H9 (cell line): ENCODE results near the gene KIF3B. TPM values are rescaled to one million over a fixed set of nuclear protein-coding genes. Genes with fewer than 3 reads are reported as not detected.

ENCODE experiments used
- DNase-seq: peaks from one replicate; pipeline ENCODE4 v3.0.0-alpha.2; 2017
- H2AFZ ChIP-seq: one replicate; pipeline ENCODE4 v1.6.1; 2013; ENCODE audit warnings: mild to moderate bottlenecking, low read length, control low read depth, moderate library complexity
- H2AK5ac ChIP-seq: 2 replicates; pipeline ENCODE4 v1.6.1; 2013; ENCODE audit warnings: low read length, control low read depth, mixed read lengths; ENCODE audit not compliant: insufficient read length
- H2BK120ac ChIP-seq: one replicate; pipeline ENCODE4 v1.6.1; 2013; ENCODE audit warnings: low read depth, mild to moderate bottlenecking, low read length, control low read depth, inconsistent platforms; ENCODE audit not compliant: poor library complexity, severe bottlenecking
- H2BK12ac ChIP-seq: 2 replicates; pipeline ENCODE4 v1.6.1; 2013; ENCODE audit warnings: low read length, control low read depth, mixed read lengths, low read depth; ENCODE audit not compliant: insufficient read length
- H2BK15ac ChIP-seq: 2 replicates; pipeline ENCODE4 v1.6.1; 2013; ENCODE audit warnings: low read depth, low read length, control low read depth
- H2BK20ac ChIP-seq: one replicate; pipeline ENCODE4 v1.6.1; 2013; ENCODE audit warnings: low read depth, mild to moderate bottlenecking, low read length, control low read depth, inconsistent platforms; ENCODE audit not compliant: poor library complexity, severe bottlenecking
- H2BK5ac ChIP-seq: 2 replicates; pipeline ENCODE4 v1.6.1; 2013; ENCODE audit warnings: low read length, control low read depth, mixed read lengths; ENCODE audit not compliant: insufficient read length
- H3K14ac ChIP-seq: 2 replicates; pipeline ENCODE4 v1.6.1; 2013; ENCODE audit warnings: low read length, control low read depth; ENCODE audit not compliant: insufficient read depth
- H3K18ac ChIP-seq: 2 replicates; pipeline ENCODE4 v1.6.1; 2013; ENCODE audit warnings: low read depth, mild to moderate bottlenecking, mixed read lengths, low read length, control low read depth; ENCODE audit not compliant: insufficient read length
- H3K23ac ChIP-seq: 2 replicates; pipeline ENCODE4 v1.6.1; 2013; ENCODE audit warnings: low read length, control low read depth, mixed read lengths, low read depth; ENCODE audit not compliant: insufficient read length
- H3K23me2 ChIP-seq: 2 replicates; pipeline ENCODE4 v1.6.1; 2013; ENCODE audit warnings: low read depth, mild to moderate bottlenecking, mixed read lengths, low read length, control low read depth; ENCODE audit not compliant: insufficient read length, poor library complexity, severe bottlenecking
- H3K27ac ChIP-seq: 2 replicates; pipeline ENCODE4 v1.5.1; 2013; ENCODE audit warnings: low read length, control low read depth, mixed read lengths, low read depth; ENCODE audit not compliant: insufficient read length
- H3K27me3 ChIP-seq: 2 replicates; pipeline ENCODE4 v1.6.1; 2013; ENCODE audit warnings: low read length, control low read depth, inconsistent platforms; ENCODE audit not compliant: insufficient read depth
- H3K4ac ChIP-seq: 2 replicates; pipeline ENCODE4 v1.6.1; 2013; ENCODE audit warnings: low read depth, mild to moderate bottlenecking, control low read depth, inconsistent platforms, low read length, moderate library complexity
- H3K4me1 ChIP-seq: 2 replicates; pipeline ENCODE4 v1.6.1; 2013; ENCODE audit warnings: low read length, control low read depth, inconsistent platforms; ENCODE audit not compliant: insufficient read depth
- H3K4me2 ChIP-seq: 2 replicates; pipeline ENCODE4 v1.6.1; 2013; ENCODE audit warnings: low read length, control low read depth, mixed read lengths; ENCODE audit not compliant: insufficient read length, insufficient read depth
- H3K56ac ChIP-seq: 2 replicates; pipeline ENCODE4 v1.6.1; 2013; ENCODE audit warnings: low read depth, mild to moderate bottlenecking, mixed read lengths, low read length, control low read depth; ENCODE audit not compliant: insufficient read length
- H3K79me1 ChIP-seq: 2 replicates; pipeline ENCODE4 v1.6.1; 2013; ENCODE audit warnings: low read depth, mild to moderate bottlenecking, moderate library complexity, low read length, control low read depth, inconsistent platforms; ENCODE audit not compliant: insufficient read depth, poor library complexity, severe bottlenecking
- H3K79me2 ChIP-seq: 2 replicates; pipeline ENCODE4 v1.6.1; 2013; ENCODE audit warnings: low read length, control low read depth, inconsistent platforms; ENCODE audit not compliant: insufficient read depth
- H3K9ac ChIP-seq: 2 replicates; pipeline ENCODE4 v1.6.1; 2013; ENCODE audit warnings: low read length, control low read depth, mixed read lengths; ENCODE audit not compliant: insufficient read length; ENCODE audit errors: extremely low read depth
- H3K9me3 ChIP-seq: one replicate; pipeline ENCODE4 v1.6.1; 2013; ENCODE audit warnings: low read depth, low read length, inconsistent platforms; ENCODE audit not compliant: control insufficient read depth
- H3T11ph ChIP-seq: one replicate; pipeline ENCODE4 v1.6.1; 2013; ENCODE audit warnings: mild to moderate bottlenecking, low read length, control low read depth, inconsistent platforms
- H4K20me1 ChIP-seq: one replicate; pipeline ENCODE4 v1.6.1; 2013; ENCODE audit not compliant: control insufficient read depth, insufficient read length, insufficient read depth
- H4K5ac ChIP-seq: 2 replicates; pipeline ENCODE4 v1.6.1; 2013; ENCODE audit warnings: low read depth, mild to moderate bottlenecking, mixed read lengths, low read length, control low read depth; ENCODE audit not compliant: insufficient read length
- H4K8ac ChIP-seq: replicated peaks from 2 replicates; pipeline ENCODE4 v1.6.1; 2013; ENCODE audit warnings: low read length, control low read depth, mixed read lengths, low read depth; ENCODE audit not compliant: insufficient read length
- H4K91ac ChIP-seq: 2 replicates; pipeline ENCODE4 v1.6.1; 2013; ENCODE audit warnings: low read depth, mild to moderate bottlenecking, moderate library complexity, mixed read lengths, low read length, control low read depth; ENCODE audit not compliant: insufficient read length
- H3K27ac Mint-ChIP-seq, 3 experiments: 2 replicates in 2 of 3; 3 replicates in 1 of 3; pipeline ENCODE4 v1.8.0; 2020 to 2021; ENCODE audit warnings: mixed read lengths in 3 of 3, mild to moderate bottlenecking in 1 of 3, moderate library complexity in 1 of 3
- H3K27me3 Mint-ChIP-seq: 2 replicates; pipeline ENCODE4 v1.8.0; 2021; ENCODE audit warnings: low read depth, mild to moderate bottlenecking, moderate library complexity, mixed read lengths
- H3K36me3 Mint-ChIP-seq, 3 experiments: 2 replicates in 2 of 3; 3 replicates in 1 of 3; pipeline ENCODE4 v1.8.0; 2020 to 2021; ENCODE audit warnings: low read depth in 3 of 3, mixed read lengths in 3 of 3; ENCODE audit not compliant: insufficient read depth in 1 of 3
- H3K4me1 Mint-ChIP-seq, 2 experiments: 2 replicates each; pipeline ENCODE4 v1.8.0; 2020; ENCODE audit warnings: mixed read lengths in 2 of 2
- H3K4me3 Mint-ChIP-seq, 2 experiments: 2 replicates in 1 of 2; 3 replicates in 1 of 2; pipeline ENCODE4 v1.8.0; 2020 to 2021; ENCODE audit warnings: mild to moderate bottlenecking in 2 of 2, mixed read lengths in 2 of 2, moderate library complexity in 1 of 2
- H3K9me3 Mint-ChIP-seq, 2 experiments: 2 replicates in 1 of 2; 3 replicates in 1 of 2; pipeline ENCODE4 v1.8.0; 2020; ENCODE audit warnings: mild to moderate bottlenecking in 2 of 2, mixed read lengths in 2 of 2, moderate library complexity in 1 of 2
- WGBS: extraction: QIAGEN DNeasy Blood & Tissue Kit; methylation state at CpG from one replicate; pipeline ENCODE4 v1.1.7; 2013; ENCODE audit warnings: missing lambda C conversion rate, low lambda C conversion rate, mixed read lengths; ENCODE audit not compliant: insufficient read length; ENCODE audit errors: extremely low coverage; 5-methylcytosine and 5-hydroxymethylcytosine counted together
- total RNA-seq: library from RNA; stranded (reverse); gene quantifications from 2 replicates; pipeline ENCODE4 v1.2.1, GENCODE V29; 2021
- TF ChIP-seq, protein P1 (sequence below): fragments of 200-600 bp; sonication (generic); conservative IDR thresholded peaks from 3 replicates; pipeline ENCODE4 v1.8.0; 2021; ENCODE audit warnings: antibody characterized with exemption, mild to moderate bottlenecking

Gene KIF3B
- total RNA-seq, 1 experiment from 2014 or later = 29.7 TPM

DNA sequence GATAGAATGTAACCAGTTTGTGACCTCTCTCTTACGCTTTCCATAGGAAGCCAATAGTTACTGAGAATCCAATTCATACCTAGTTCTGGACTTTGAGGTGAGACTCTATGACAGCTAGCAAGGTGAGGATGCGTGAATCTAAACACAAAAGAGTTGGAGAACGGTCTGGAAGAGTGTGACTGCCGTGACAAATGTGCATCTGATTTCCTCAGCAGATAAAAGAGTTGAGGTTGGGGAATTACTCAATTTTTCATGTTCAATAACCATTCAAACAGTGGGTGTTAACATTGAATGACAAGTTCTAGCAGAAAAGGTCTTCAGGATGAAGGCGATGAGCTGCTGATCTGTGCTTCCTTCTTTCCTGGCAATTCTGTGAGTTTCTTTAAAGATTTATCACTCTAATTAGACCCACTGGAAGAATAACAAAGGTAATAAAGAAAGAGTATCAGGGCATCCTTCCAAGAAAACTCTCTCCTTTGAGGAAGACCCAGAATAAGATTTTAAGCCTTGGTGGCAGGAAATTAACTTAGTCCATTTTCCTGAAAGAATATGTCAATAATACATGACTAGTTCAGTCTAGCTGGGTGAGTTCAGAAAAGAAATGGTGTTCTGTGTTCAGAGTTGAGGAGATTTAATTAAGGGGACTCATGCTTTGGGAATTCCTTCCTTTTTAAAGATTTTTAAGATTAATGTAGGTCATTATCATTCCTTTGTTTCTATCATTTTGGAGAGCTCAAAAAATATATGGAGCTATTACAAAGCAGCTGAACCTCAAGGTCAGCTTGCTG lies 24.5 kb downstream of the KIF3B start:
- no peaks in the 10 kb centered on the region for H3K79me1 ChIP-seq
- Mint-ChIP-seq H3K36me3 (no peaks in the 10 kb centered on the region), H3K27ac (no peak overlapping the region), H3K9me3 (no peaks in the 10 kb centered on the region), H3K4me1 (peaks cover 3 to 10% of the 10 kb centered on the region in 2 experiments; a peak in 3 of 4 replicates), H3K27me3 (no peaks in the 10 kb centered on the region), H3K4me3 (no peak overlapping the region)
- H3T11ph ChIP-seq = no peak overlapping the region
- no peaks in the 10 kb centered on the region for H3K27me3 ChIP-seq
- H3K9me3 ChIP-seq = no peaks in the 10 kb centered on the region
- H4K91ac ChIP-seq = no peak overlapping the region
- no peak overlapping the region for H3K56ac ChIP-seq
- H3K23ac ChIP-seq = no peak overlapping the region
- H4K5ac ChIP-seq = no peak overlapping the region
- no peaks in the 10 kb centered on the region for H3K23me2 ChIP-seq
- H3K27ac ChIP-seq = no peak overlapping the region
- no peak overlapping the region for H3K4ac ChIP-seq
- no peak overlapping the region for H2BK120ac ChIP-seq
- no peak overlapping the region for H3K4me2 ChIP-seq
- DNase-seq = no peak
- H3K18ac ChIP-seq = no peak overlapping the region
- no peak overlapping the region for H4K8ac ChIP-seq
- WGBS = no CpG with 5 or more reads among the region's 5 CpGs
- H2BK20ac ChIP-seq = no peak overlapping the region
- no peaks in the 10 kb centered on the region; the same call in 1 of the 2 replicates for H3K79me2 ChIP-seq
- no peak overlapping the region for H3K14ac ChIP-seq
- TF ChIP-seq, protein P1, sequence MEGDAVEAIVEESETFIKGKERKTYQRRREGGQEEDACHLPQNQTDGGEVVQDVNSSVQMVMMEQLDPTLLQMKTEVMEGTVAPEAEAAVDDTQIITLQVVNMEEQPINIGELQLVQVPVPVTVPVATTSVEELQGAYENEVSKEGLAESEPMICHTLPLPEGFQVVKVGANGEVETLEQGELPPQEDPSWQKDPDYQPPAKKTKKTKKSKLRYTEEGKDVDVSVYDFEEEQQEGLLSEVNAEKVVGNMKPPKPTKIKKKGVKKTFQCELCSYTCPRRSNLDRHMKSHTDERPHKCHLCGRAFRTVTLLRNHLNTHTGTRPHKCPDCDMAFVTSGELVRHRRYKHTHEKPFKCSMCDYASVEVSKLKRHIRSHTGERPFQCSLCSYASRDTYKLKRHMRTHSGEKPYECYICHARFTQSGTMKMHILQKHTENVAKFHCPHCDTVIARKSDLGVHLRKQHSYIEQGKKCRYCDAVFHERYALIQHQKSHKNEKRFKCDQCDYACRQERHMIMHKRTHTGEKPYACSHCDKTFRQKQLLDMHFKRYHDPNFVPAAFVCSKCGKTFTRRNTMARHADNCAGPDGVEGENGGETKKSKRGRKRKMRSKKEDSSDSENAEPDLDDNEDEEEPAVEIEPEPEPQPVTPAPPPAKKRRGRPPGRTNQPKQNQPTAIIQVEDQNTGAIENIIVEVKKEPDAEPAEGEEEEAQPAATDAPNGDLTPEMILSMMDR = no peak
- no peak overlapping the region for H2BK15ac ChIP-seq
- no peak overlapping the region for H2AK5ac ChIP-seq
- no peak overlapping the region for H2AFZ ChIP-seq
- no peaks in the 10 kb centered on the region for H4K20me1 ChIP-seq
- H2BK5ac ChIP-seq = no peak overlapping the region
- H2BK12ac ChIP-seq = no peak overlapping the region
- H3K9ac ChIP-seq = no peak overlapping the region
- no peaks in the 10 kb centered on the region for H3K4me1 ChIP-seq
